H1 (cell line): ENCODE data around the gene CMSS1. TPM values are rescaled to one million over a fixed set of nuclear protein-coding genes. Genes with fewer than 3 reads are reported as not detected.

Experiments
- BACH1 ChIP-seq: IDR thresholded peaks from 2 replicates; pipeline ENCODE4 v1.6.1; 2012; ENCODE audit warnings: low read length, improper control_type of control experiment
- CHD1 ChIP-seq: IDR thresholded peaks from 2 replicates; pipeline ENCODE4 v1.6.1; 2012; ENCODE audit warnings: low read depth, low read length, improper control_type of control experiment
- RBBP5 ChIP-seq: IDR thresholded peaks from 2 replicates; pipeline ENCODE4 v1.7.1; 2012; ENCODE audit warnings: low read depth, mild to moderate bottlenecking, inconsistent platforms, low read length, moderate library complexity, borderline replicate concordance
- RNF2 ChIP-seq: fragments of 200-900, 300-1000 bp; sonication (generic); IDR thresholded peaks from 2 replicates; pipeline ENCODE4 v1.7.1; 2016; ENCODE audit warnings: borderline replicate concordance, low read depth, mild to moderate bottlenecking, antibody characterized with exemption, low read length; ENCODE audit not compliant: poor library complexity, severe bottlenecking; ENCODE audit errors: missing control alignments
- SIN3A ChIP-seq, 2 experiments: IDR thresholded peaks in 1 of 2; conservative IDR thresholded peaks in 1 of 2; 2 replicates each; pipeline ENCODE4 v1.6.1; 2011 to 2012; ENCODE audit warnings: low read length in 2 of 2, improper control_type of control experiment in 1 of 2, low read depth in 1 of 2, mild to moderate bottlenecking in 1 of 2
- SUZ12 ChIP-seq: fragments of 200-600 bp; sonication (generic); IDR thresholded peaks from 2 replicates; pipeline ENCODE4 v1.6.1; 2012; ENCODE audit warnings: mild to moderate bottlenecking, inconsistent platforms, low read length, moderate library complexity, mixed read lengths
- TAF7 ChIP-seq: optimal IDR thresholded peaks from 2 replicates; pipeline ENCODE3; 2011; ENCODE audit warnings: low read depth, mild to moderate bottlenecking, inconsistent platforms, low read length, moderate library complexity, borderline replicate concordance
- YY1 ChIP-seq: IDR thresholded peaks from 2 replicates; pipeline ENCODE4 v1.6.1; 2011; ENCODE audit warnings: low read depth, mild to moderate bottlenecking, low read length
- ZNF274 ChIP-seq: IDR thresholded peaks from 2 replicates; pipeline ENCODE4 v1.7.0; 2012; ENCODE audit warnings: low read length, borderline replicate concordance; ENCODE audit errors: extremely low read depth
- polyA plus RNA-seq, 7 experiments: library from polyadenylated mRNA; depleted of rRNA in 3 of 7; stranded (reverse) in 5 of 7; unstranded in 2 of 7; fragments of >200 nt in 5 of 7; fragments of 200-250 nt in 2 of 7; gene quantifications; 1 replicate in 5 of 7; 2 replicates in 1 of 7; 4 replicates in 1 of 7; pipeline versions ENCODE4 v1.2.1 to v1.2.3, GENCODE V29; 2011 to 2013; ENCODE audit warnings: missing spikeins in 2 of 7, mixed read lengths in 2 of 7
- total RNA-seq: library from RNA; stranded (reverse); fragmentation: NEBNext Ultra II Directional; extraction: Animal tissue kit (Norgen Biotek cat#: 25700); gene quantifications from 2 replicates; pipeline ENCODE4 v1.2.1, GENCODE V29; 2021
- TF ChIP-seq, protein P1 (sequence below): fragments of 300-600 bp; sonication (generic); IDR thresholded peaks from 2 replicates; pipeline ENCODE4 v1.7.1; 2012; ENCODE audit warnings: low read length, moderate library complexity, mild to moderate bottlenecking, inconsistent platforms; ENCODE audit not compliant: insufficient replicate concordance
- TF ChIP-seq, protein P2 (sequence below): IDR thresholded peaks from 2 replicates; pipeline ENCODE4 v1.6.1; 2012; ENCODE audit warnings: inconsistent platforms

CMSS1 gene
- total and polyA plus RNA-seq, 2 of the 8 experiments (the other 6 are each of a cell fraction or from before 2014, with no cell fraction given), result 15.2 to 75.1 TPM

DNA sequence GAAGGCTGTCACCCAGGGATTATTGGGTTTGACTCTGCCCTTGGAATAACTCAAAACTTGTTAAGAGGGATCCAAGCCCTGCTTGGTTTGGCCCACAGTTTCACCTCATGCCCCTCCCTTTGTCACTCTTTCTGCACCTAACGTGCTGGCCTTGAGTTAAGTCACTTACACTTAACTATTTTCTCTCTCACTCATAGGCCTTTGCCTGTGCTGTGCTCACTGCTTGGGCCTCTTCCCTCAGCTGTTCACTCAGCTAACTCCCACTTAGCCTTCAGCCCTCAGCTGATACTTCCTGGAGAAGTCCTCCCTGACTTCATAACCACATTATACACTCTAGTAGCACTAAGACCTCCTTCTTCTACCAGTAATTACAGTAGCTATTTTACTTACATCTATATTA is 133.3 kb downstream of the CMSS1 start (continued):
- TF ChIP-seq, protein P1, sequence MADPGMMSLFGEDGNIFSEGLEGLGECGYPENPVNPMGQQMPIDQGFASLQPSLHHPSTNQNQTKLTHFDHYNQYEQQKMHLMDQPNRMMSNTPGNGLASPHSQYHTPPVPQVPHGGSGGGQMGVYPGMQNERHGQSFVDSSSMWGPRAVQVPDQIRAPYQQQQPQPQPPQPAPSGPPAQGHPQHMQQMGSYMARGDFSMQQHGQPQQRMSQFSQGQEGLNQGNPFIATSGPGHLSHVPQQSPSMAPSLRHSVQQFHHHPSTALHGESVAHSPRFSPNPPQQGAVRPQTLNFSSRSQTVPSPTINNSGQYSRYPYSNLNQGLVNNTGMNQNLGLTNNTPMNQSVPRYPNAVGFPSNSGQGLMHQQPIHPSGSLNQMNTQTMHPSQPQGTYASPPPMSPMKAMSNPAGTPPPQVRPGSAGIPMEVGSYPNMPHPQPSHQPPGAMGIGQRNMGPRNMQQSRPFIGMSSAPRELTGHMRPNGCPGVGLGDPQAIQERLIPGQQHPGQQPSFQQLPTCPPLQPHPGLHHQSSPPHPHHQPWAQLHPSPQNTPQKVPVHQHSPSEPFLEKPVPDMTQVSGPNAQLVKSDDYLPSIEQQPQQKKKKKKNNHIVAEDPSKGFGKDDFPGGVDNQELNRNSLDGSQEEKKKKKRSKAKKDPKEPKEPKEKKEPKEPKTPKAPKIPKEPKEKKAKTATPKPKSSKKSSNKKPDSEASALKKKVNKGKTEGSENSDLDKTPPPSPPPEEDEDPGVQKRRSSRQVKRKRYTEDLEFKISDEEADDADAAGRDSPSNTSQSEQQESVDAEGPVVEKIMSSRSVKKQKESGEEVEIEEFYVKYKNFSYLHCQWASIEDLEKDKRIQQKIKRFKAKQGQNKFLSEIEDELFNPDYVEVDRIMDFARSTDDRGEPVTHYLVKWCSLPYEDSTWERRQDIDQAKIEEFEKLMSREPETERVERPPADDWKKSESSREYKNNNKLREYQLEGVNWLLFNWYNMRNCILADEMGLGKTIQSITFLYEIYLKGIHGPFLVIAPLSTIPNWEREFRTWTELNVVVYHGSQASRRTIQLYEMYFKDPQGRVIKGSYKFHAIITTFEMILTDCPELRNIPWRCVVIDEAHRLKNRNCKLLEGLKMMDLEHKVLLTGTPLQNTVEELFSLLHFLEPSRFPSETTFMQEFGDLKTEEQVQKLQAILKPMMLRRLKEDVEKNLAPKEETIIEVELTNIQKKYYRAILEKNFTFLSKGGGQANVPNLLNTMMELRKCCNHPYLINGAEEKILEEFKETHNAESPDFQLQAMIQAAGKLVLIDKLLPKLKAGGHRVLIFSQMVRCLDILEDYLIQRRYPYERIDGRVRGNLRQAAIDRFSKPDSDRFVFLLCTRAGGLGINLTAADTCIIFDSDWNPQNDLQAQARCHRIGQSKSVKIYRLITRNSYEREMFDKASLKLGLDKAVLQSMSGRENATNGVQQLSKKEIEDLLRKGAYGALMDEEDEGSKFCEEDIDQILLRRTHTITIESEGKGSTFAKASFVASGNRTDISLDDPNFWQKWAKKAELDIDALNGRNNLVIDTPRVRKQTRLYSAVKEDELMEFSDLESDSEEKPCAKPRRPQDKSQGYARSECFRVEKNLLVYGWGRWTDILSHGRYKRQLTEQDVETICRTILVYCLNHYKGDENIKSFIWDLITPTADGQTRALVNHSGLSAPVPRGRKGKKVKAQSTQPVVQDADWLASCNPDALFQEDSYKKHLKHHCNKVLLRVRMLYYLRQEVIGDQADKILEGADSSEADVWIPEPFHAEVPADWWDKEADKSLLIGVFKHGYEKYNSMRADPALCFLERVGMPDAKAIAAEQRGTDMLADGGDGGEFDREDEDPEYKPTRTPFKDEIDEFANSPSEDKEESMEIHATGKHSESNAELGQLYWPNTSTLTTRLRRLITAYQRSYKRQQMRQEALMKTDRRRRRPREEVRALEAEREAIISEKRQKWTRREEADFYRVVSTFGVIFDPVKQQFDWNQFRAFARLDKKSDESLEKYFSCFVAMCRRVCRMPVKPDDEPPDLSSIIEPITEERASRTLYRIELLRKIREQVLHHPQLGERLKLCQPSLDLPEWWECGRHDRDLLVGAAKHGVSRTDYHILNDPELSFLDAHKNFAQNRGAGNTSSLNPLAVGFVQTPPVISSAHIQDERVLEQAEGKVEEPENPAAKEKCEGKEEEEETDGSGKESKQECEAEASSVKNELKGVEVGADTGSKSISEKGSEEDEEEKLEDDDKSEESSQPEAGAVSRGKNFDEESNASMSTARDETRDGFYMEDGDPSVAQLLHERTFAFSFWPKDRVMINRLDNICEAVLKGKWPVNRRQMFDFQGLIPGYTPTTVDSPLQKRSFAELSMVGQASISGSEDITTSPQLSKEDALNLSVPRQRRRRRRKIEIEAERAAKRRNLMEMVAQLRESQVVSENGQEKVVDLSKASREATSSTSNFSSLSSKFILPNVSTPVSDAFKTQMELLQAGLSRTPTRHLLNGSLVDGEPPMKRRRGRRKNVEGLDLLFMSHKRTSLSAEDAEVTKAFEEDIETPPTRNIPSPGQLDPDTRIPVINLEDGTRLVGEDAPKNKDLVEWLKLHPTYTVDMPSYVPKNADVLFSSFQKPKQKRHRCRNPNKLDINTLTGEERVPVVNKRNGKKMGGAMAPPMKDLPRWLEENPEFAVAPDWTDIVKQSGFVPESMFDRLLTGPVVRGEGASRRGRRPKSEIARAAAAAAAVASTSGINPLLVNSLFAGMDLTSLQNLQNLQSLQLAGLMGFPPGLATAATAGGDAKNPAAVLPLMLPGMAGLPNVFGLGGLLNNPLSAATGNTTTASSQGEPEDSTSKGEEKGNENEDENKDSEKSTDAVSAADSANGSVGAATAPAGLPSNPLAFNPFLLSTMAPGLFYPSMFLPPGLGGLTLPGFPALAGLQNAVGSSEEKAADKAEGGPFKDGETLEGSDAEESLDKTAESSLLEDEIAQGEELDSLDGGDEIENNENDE, result no peak
- TF ChIP-seq, protein P2, sequence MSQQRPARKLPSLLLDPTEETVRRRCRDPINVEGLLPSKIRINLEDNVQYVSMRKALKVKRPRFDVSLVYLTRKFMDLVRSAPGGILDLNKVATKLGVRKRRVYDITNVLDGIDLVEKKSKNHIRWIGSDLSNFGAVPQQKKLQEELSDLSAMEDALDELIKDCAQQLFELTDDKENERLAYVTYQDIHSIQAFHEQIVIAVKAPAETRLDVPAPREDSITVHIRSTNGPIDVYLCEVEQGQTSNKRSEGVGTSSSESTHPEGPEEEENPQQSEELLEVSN, result no peak
- TF ChIP-seq ZNF274 (no peak), SIN3A (conservative IDR thresholded peaks at IDR 0.05 in 1 of 2, IDR thresholded peaks at IDR 0.05 in 1 of 2; ENCODE audit: low read depth in 1 of 2, low read length in 2 of 2) (no peak), BACH1 (no peak), RNF2 (no peak), RBBP5 (no peak), SUZ12 (no peak), CHD1 (no peak), YY1 (no peak), TAF7 (no peak)
